Omental fat pad (tissue), 4 donors: Measurements from ENCODE around the gene SLC39A7. TPM values are rescaled to one million over a fixed set of nuclear protein-coding genes. Genes with fewer than 3 reads are reported as not detected.

Experiments
- ATAC-seq: fragments of 150-250 bp; one replicate; pipeline ENCODE4 v1.9.1; 2016; ENCODE audit warnings: mild to moderate bottlenecking, moderate library complexity; ENCODE audit not compliant: low FRiP score
- DNase-seq: peaks from one replicate; pipeline ENCODE4 v3.0.0-alpha.2; 2019; ENCODE audit warnings: low spot score
- CTCF ChIP-seq, 3 donors: fragments of 450-650 bp; IDR thresholded peaks; one replicate each; pipeline ENCODE4 v1.5.1; 2016 to 2017; ENCODE audit warnings: antibody characterized with exemption in 3 of 3, mild to moderate bottlenecking in 3 of 3, moderate library complexity in 2 of 3
- total RNA-seq, 4 donors: library from RNA; depleted of rRNA; stranded (reverse); fragments of >200 nt; gene quantifications; one replicate each; pipeline ENCODE4 v1.1.0, GENCODE V29; 2016

Gene SLC39A7
- total RNA-seq, 4 donors from 2014 or later: 57.5 to 82.8 (median 70.1) TPM

- DNase-seq (no peak), ATAC-seq (no peak)
- no peak for TF ChIP-seq CTCF (IDR thresholded peaks at IDR 0.05)
These were observed 41.3 kb downstream of the SLC39A7 start for GRCh38 chr6:33241968-33242367.

- no peak for ATAC-seq
- no peak for TF ChIP-seq CTCF (IDR thresholded peaks at IDR 0.05)
- no peak for DNase-seq
These were observed 42.8 kb downstream of the SLC39A7 start for GRCh38 chr6:33243476-33243875.

GRCh38 chr6:33247977-33248642, 47.4 kb downstream of the SLC39A7 start:
- peak in 2 of 3 donors; percentile 36 to 88 for TF ChIP-seq CTCF (IDR thresholded peaks at IDR 0.05)
- DNase-seq (peak; percentile 98), ATAC-seq (peak; percentile 71)

- DNase-seq: no peak
- peak; percentile 5 for ATAC-seq
These were observed 47.9 kb downstream of the SLC39A7 start for GRCh38 chr6:33248643-33248931.

GRCh38 chr6:33248932-33249731, 48.5 kb downstream of the SLC39A7 start:
- DNase-seq (peak; percentile 91), ATAC-seq (peak; percentile 96)
- peak in 1 of 3 donors; percentile 14 for TF ChIP-seq CTCF (IDR thresholded peaks at IDR 0.05)

More at GRCh38 chr6:33248643-33248931, 47.9 kb downstream of the SLC39A7 start:
- no peak for TF ChIP-seq CTCF (IDR thresholded peaks at IDR 0.05)

GRCh38 chr6:33249732-33250630, 49.3 kb downstream of the SLC39A7 start:
- TF ChIP-seq CTCF (IDR thresholded peaks at IDR 0.05): no peak
- DNase-seq: no peak
- no peak for ATAC-seq
